NCI-H2227 treated with DMSO at 0.1 percent for 48 hours (cell line): Measurements from ENCODE around the gene MBTD1.

Source experiments
- DNase-seq: peaks from one replicate; lab custom pipeline; 2025; lab: John Stamatoyannopoulos, UW

Gene MBTD1

GRCh38 chr17:51144266-51145022 is 115.4 kb downstream of the MBTD1 start:
- peak; percentile 38 for DNase-seq

- no peak for DNase-seq
Measured at GRCh38 chr17:51142597-51142996, 117.3 kb downstream of the MBTD1 start.

GRCh38 chr17:51135956-51136355 is 123.9 kb downstream of the MBTD1 start:
- DNase-seq: no peak

- no peak for DNase-seq
Measured at GRCh38 chr17:51133365-51133764, 126.5 kb downstream of the MBTD1 start.

- DNase-seq: no peak
Measured at GRCh38 chr17:51132964-51133319, 126.9 kb downstream of the MBTD1 start.

GRCh38 chr17:51128076-51128475 is 131.8 kb downstream of the MBTD1 start:
- no peak for DNase-seq
